HepG2 (cell line): Measurements from ENCODE around the gene MICAL3.

Experiments used
- E2F5 ChIP-seq: sonication (generic); formaldehyde crosslinking; conservative IDR thresholded peaks from 2 replicates; pipeline ENCODE4 v1.4.0; 2020; ENCODE audit warnings: missing genetic modification reagents
- MYC ChIP-seq: sonication (generic); formaldehyde crosslinking; IDR thresholded peaks from 2 replicates; pipeline ENCODE4 v1.9.0; 2021; ENCODE audit warnings: missing genetic modification reagents, borderline replicate concordance
- POLR2AphosphoS5 ChIP-seq: IDR thresholded peaks from 2 replicates; pipeline ENCODE4 v1.6.1; 2012; ENCODE audit warnings: low read depth, low read length
- SAP130 ChIP-seq: IDR thresholded peaks from 2 replicates; pipeline ENCODE4 v1.6.1; 2016; ENCODE audit warnings: low read depth
- THAP11 ChIP-seq: IDR thresholded peaks from 2 replicates; pipeline ENCODE4 v1.6.1; 2016; ENCODE audit warnings: missing biosample characterization, missing genetic modification reagents
- YEATS2 ChIP-seq: sonication (generic); formaldehyde crosslinking; IDR thresholded peaks from 2 replicates; pipeline ENCODE4 v1.4.0; 2020; ENCODE audit warnings: missing genetic modification reagents, borderline replicate concordance
- ZNF274 ChIP-seq: sonication (generic); formaldehyde crosslinking; IDR thresholded peaks from 2 replicates; pipeline ENCODE4 v1.5.1; 2020; ENCODE audit warnings: mild to moderate bottlenecking, missing genetic modification reagents
- ZNF704 ChIP-seq: sonication (generic); formaldehyde crosslinking; IDR thresholded peaks from 2 replicates; pipeline ENCODE4 v1.8.1; 2023; ENCODE audit warnings: mild to moderate bottlenecking, inconsistent platforms, moderate library complexity, missing genetic modification reagents, borderline replicate concordance
- ZNF713 ChIP-seq: sonication (generic); formaldehyde crosslinking; IDR thresholded peaks from 2 replicates; pipeline ENCODE4 v1.4.0; 2020; ENCODE audit warnings: mild to moderate bottlenecking, missing genetic modification reagents
- TF ChIP-seq, protein P1 (sequence below): sonication (generic); formaldehyde crosslinking; IDR thresholded peaks from 2 replicates; pipeline ENCODE4 v1.5.0; 2020; ENCODE audit warnings: mild to moderate bottlenecking, missing genetic modification reagents, moderate library complexity

DNA sequence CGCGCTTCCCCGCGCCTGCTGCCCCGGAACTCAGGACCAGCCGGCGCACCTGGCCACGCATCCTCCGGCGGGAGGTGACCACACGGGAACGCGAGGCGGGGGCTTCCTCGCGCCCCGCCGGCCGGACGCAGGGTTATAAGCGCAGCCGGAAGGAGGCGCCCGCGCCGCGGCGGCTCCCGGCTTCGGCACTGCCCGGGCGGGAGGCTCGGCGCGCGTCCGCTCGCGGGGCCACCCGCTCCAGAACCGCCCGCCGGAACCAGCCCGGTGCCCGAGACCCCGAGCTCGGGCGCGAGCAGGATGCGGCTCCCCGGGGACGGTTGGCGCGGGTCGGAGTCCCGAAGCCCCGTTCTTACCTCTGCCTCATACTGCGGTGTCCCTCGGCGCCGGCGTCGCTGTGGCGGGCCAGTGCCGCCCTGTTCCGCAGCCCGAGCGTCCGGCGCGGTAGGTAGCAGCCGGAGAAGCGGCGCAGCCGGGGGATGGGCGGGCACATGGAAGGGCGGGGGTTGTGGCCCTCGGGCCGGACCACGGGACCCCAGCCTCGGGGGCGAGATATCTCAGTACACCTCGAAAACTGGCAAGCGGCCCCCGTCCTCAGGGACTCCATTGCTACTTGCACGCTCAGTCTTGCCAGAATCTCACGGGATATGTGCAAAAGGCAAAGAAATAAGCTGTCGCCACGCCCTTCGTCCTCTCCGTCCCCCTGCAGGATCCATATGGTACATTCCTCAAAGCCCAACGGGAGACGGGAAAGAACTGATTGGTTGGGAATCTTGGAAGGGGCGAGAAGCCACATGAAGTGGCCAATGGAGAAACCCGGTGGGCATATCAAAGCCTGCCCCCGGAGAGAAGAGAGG, 23.1 kb downstream of the MICAL3 start:
- TF ChIP-seq THAP11 (CRISPR knock-in tag) = 0 out of 2 replicates have a peak, but pooled peaks have one; percentile 43
- TF ChIP-seq ZNF713 (CRISPR knock-in tag) = no peak
- peak; percentile 58; the same call in 1 of the 2 replicates for TF ChIP-seq E2F5 (CRISPR knock-in tag)
- TF ChIP-seq POLR2AphosphoS5 = peak; percentile 78
- peak; percentile 88 for TF ChIP-seq SAP130 (CRISPR knock-in tag)
- peak; percentile 91 for TF ChIP-seq MYC (CRISPR knock-in tag)
- TF ChIP-seq YEATS2 = peak; percentile 38; the same call in 1 of the 2 replicates
- TF ChIP-seq ZNF274 (CRISPR knock-in tag) = peak; percentile 20; the same call in 1 of the 2 replicates
- TF ChIP-seq ZNF704 (CRISPR knock-in tag) = 0 out of 2 replicates have a peak, but pooled peaks have one; percentile 43
- TF ChIP-seq, protein P1, sequence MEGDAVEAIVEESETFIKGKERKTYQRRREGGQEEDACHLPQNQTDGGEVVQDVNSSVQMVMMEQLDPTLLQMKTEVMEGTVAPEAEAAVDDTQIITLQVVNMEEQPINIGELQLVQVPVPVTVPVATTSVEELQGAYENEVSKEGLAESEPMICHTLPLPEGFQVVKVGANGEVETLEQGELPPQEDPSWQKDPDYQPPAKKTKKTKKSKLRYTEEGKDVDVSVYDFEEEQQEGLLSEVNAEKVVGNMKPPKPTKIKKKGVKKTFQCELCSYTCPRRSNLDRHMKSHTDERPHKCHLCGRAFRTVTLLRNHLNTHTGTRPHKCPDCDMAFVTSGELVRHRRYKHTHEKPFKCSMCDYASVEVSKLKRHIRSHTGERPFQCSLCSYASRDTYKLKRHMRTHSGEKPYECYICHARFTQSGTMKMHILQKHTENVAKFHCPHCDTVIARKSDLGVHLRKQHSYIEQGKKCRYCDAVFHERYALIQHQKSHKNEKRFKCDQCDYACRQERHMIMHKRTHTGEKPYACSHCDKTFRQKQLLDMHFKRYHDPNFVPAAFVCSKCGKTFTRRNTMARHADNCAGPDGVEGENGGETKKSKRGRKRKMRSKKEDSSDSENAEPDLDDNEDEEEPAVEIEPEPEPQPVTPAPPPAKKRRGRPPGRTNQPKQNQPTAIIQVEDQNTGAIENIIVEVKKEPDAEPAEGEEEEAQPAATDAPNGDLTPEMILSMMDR (CRISPR knock-in tag) = peak; percentile 62
